ENCODE data around the gene CARNS1.
A peak's percentile ranks its signal among the peaks of the same experiment; 100 is the strongest.

Gene CARNS1

DNA sequence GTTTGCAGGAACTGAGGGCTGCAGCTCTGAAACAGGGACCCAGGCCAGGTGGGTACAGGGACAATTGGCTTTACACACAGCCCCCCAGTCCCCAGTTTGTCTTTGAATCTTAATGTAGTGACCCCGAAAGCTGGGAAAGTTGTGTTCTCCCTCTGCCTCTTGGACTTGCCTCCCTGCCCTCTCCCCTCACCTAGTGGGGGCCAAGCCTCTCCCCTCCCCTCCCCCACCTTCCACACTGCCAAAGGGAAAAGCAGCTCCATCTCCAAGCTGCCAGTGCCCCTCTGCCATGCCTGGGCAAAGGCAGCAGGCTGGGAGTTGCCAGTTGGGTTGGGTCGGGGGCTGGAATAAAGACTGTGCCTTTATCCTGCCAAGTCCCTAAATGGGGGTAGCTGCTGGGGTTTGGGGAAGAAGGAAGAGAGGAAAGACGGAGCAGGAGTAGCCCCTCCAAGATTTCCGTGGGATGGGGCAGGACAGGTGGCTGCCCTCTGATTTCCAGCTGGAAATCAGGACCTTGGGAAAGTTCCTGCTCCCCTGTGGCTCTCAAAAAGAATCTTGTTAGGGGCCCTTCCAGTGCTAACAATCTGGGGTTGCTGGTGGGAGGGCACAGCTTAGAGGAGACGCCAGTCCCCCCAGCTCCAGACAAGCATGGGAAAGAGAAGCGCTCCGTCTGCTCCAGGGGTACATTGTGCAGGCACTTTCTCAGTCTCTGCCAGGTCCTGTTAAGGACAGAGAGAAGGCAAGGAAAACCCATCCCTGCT lies 39.2 kb upstream of the CARNS1 start:
- DNase-seq, result no peak

DNA sequence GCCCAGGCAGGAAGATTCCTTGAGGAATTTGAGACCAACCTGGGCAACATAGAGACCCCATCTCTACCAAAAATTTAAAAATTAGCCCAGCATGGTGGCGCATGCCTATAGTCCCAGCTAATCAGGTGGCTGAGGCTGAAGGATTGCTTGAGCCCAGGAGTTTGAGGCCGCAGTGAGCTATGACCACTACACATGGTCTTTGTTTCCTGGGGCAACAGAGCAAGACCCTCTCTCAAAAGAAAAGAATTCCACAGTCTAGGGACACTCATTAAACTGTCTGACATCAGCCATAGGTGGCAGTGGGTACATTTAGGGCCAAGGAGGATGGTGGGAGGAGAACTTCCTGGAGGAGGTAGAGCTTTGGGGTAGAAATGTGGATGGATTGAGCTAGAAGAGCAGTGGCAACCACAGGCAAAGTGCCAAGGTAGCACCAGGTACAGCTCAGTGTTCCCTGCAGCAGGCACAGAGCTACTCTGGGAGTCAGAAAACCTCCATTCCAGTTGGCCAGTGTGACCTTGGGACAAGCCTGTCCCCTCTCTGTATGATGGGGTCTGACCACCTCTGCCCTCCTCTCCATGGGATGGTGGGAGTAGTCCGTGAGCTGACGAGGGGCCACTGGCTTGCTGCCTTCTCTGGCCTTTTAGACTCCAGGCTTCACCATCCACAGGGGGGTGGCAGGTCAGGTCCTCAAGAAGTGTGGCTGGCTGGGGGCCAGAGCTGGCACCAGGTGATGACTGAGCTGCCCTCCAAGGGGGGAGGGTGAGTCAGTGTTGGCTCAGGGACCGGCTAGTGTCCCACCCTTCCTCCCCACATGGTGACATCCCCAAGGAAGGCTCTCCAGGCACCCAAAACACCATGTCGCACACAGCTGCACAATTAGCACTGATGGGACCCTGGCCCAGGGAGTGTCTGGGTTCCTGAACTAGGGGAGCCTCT lies 38.3 kb upstream of the CARNS1 start:
- no peak for DNase-seq

DNA sequence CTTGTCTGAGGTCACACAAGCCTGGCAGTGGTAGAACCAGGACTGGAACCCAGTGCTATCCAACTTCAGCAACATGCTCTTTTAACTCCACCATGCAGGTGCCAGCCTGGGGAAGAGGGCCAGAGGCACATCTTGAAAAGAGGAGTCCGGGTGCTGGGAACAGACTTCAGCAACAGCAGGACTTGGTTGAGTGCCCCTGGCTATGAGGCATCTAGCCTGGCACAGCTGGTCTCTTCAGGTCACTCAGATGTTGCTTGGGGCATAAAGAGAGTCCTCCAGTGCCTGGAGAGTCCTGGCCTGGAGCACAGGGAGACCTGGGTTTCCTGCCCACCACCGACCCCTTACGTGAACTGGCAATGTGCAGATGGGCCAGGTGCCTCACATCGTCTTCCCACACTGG lies 36.9 kb upstream of the CARNS1 start:
- no peak for DNase-seq

DNA sequence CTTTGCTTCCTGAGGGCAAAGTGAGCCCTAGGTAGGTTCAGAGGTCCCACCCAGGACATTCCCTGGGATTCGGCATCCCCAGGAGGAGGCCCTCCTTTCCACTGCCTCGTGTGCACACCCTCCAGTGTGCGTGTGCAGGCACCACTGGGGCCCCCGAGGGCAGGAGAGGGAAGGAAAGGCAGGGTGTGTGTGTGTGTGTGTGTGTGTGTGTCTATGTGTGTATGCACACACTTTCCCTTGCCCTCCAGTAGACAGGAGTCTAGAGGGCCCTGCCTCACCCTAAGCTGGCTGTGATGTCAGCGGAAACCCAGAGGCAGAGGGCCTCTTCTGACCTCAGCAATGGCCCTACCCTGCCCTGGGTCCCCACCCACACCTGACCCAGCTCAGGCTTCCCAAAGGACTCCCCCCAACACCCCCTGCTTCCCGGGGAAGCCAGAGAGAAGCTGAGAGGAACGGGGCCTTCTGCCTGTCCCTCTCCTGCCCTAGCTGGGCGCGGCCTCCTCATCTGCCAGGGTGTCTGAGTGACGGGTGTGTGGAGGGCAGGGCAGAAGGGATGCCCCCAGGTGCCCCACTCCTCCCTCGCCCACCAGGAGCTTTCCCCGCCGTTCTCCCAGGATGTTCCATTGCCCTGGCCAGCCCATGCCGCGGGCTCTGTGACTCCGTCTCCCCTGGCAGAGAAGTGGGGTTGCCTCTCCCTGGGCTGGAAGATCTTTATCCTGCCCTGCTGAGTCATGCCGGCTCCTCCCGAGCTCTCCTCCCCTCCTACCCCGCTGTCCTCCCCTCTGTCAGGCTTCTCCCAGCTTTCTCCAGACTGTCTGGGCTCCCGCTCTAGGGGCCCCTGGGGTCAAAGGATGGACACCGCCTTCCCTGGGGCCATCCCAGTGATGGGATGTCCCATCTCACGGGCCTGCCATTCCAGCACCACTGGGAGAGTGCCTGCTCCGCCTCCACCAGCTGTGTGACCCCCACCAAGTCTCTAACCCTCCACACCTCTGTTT lies 36.1 kb upstream of the CARNS1 start:
- no peak for DNase-seq

DNA sequence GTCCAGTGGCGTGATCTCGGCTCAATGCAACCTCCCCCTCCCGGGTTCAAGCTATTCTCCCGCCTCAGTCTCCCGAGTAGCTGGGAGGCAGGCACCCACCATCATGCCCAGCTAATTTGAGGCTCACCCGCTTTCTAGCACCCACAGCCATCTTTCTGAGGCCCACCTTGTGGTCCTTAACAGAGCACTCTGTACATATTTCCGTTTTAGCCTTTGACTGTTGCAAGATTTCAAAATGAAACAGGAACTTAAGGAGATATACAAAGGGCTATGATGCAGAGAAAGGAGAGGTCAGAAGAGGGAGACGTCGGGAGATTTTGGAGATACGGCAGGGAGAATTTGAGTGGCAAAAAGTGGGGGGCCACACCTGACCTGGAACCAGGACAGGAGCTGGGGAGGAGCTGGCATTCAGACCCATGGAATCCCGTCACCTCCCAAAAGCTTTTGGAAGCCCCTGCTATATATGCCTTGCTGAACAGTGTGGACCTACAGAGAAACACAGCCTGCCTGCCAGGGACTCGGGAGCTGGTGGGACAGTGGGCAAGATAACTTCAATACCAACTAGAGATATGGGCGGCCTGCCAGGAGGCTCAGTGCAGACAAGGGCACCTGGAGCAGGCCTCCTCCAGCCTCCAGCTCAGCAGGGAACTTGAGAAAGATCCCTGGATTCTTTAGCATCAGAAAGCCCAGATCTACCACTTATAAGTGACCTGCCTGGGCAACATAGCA lies 34.1 kb upstream of the CARNS1 start:
- DNase-seq, result no peak

DNA sequence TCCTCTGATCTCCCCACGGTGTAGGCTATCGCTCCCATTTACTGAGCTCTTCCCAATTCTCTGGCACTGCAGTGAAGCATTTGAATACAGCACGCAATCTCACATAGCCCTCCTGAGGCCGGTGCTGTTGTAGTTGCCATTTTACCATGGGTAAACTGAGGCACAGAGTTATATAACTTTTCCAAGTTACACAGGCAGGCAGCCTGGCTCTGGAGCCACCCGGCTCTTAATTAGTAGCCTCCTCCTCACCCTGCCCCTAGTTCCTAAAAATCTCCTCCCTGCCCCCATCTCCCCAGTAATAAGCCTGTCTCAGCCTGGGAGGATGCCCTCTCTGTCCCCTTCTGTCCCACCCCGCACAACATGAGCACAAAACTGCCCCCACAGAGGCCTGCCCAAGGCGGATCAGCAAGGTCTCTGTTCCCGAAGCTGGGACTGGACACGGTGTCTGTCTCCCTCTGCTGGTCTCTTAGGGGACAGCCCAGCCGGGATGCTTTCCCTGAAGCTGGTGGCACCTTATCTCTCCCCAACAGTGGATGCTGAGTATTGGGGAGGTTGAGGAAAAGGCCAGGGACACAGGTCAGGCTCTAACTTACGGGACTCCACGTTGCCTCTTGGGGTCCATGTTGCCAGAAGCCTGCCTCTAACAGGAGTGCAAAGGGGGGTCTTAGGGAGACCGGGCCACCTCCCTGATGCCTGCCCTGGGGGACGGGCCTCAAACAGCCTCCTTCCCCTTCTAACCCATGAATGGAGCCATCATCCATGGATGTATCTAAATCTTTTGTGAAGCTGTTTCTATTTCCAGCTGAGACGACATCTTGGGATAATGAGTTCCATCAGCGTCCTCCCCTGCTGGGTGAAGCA lies 33.0 kb upstream of the CARNS1 start:
- DNase-seq, result peak; percentile 61 to 63

DNA sequence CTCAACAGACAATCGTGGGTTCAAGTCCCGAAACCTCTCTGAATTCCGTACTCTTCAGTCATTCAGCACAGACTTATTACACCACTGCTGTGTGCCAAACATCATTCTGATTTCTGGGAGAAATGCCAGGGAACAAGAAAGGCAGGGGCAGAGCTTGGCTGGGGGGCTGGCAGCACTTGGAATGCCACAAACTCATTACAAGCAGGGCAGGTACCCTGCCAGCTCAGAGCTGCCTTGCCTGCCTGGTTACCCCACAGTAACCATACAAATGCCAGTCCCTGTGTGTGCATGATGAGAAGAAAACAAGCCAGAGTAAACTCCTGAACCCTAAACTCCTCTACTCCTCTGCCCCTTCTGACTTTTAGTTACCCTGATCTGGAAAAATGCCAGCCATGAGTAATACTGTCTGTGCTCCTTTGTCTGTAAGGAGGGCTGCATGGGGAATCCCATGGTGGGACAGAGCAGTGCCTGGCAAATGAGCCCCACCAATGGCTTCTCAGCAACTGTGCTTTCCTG lies 30.6 kb upstream of the CARNS1 start:
- peak in 1 of 2 experiments; percentile 28 for DNase-seq

DNA sequence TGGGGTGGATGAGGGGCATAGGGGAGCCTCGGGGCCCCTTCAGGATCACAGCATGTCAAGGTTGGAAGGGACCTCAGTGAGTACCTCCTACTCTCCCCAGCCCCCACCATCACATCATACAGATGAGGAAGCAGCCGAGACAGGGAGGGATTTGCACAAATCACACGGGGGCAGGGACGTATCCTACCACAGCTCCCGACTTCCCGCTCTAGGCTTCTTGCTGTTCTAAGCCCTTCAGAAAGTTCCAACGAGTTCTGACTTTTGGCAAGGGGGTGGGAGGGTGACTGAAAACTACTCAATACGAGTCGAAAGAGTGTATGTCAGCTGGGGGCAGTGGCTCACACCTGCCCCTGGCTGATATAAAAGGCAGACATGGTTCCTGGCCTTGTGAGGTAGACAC lies 28.4 kb upstream of the CARNS1 start:
- DNase-seq, result no peak

DNA sequence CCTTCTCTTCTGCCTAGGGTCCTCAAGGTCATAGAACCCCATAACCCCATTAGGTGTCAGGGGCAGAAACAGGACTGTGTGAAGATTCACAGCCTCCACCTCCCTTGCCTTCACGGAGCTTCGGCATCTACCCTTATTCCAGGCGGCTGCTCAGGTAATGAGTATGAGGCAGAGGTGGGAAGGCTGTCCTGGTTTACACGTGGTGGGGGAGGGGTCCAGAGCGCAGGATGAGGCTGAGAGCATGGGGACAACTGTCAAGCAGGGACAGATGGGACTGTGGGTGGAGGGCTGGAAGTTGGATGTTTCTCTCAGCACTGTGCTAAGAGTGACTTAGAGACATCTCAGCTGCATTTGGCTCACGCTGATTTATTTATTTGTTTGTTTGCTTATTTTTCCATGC lies 28.0 kb upstream of the CARNS1 start:
- no peak for DNase-seq

DNA sequence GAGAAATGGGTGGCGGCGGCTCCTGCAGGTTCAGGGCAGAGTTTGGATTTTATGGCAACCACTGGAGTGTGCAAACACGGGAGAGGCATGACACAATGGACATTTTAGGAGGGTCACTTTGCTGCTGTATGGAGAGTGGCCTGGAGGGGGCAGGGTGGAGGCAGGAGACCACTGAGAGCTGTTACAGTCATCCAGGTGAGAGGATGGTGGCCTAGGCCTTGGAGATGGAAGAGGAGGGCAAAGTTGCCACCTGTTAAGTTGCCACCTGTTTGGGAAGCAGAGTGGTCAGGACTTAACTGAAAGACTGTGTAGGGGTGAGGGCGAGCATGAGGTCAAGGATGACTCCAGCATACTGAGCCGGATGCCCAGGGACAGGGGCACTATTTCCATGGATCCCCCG lies 26.0 kb upstream of the CARNS1 start:
- peak; percentile 23 to 25 for DNase-seq

DNA sequence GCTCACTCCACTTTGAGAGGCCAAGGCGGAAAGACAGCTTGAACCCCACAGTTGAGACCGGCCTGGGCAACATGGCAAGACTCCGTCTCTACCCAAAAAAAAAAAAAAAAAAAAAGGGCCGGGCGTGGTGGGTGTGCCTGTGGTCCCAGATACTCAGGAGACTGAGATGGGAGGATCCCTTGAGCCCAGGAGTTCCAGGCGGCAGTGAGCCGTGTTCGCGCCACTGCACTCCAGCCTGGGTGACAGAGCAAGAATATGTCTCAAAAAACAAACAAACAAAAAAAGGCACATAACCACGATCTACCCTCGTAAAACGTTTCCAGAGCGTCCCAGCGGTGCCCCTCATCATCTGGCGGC lies 24.6 kb upstream of the CARNS1 start:
- DNase-seq, result no peak

DNA sequence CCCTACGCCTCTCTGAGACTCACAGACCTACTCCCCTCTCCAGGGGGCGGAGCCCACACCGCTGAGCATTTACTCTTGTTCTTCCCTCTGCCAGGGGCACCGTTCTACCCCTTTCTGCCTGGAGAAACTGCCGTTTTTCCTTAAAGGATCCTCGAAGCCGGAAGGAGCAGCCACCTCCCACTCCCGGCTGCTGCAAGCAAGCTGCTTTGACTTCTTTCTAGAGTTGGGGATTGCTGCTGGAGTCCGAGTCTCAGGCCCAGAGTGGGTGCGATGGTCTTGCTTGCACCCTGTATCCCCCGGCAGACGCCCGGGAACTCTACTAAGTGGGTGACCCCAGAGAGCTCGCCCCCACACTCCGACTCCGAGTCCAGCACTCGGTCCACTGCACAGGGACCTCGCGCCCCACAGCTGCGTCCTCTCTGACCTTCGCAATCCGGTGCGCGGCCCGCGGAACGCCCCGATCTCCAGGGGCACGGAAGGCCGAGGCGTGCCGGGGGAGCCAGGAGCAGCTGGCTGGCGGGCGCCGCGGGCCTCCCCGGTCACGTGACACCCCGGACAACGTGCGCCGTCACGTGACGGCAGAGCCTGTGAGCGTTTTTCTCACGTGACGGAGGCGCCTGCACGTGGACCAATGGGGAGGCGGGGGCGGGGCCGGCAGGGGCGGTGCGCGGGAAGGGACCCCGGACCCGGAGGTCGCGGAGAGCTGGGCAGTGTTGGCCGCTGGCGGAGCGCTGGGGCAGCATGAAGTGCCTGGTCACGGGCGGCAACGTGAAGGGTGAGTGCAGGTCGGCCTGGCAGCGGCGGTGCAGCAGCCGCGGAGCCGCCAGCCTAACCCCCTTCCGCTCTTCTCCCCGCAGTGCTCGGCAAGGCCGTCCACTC lies 23.9 kb upstream of the CARNS1 start, which contains the start of gene RAD9A:
RAD9A (plus strand) TSS at position 683 of the 879 bp plus-strand sequence; CDS start at position 742, 59 bp downstream.
- DNase-seq, result peak; percentile 91 to 95

DNA sequence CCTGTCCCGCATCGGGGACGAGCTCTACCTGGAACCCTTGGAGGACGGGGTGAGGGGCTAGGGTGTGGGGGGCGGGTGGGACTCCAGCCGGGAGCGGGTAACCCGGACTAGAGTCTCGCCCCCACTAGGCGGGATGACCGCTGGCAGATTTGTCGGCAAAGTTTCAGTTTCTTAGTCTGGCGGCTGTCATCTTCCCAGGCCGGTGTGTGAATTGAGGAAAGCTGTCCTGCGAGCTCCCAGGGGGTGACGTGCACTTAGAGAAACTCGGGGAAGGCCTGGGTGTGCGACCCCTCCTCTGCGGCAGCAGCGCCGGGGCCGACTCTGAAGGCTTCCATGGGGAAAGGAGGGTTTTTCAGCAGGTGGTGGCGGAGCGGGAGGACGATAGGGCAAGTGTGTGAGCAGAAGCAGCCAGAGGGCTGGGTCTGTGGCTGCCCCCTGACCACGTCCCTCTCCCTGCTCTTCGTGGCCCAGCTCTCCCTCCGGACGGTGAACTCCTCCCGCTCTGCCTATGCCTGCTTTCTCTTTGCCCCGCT lies 23.2 kb upstream of the CARNS1 start:
- no peak for DNase-seq

DNA sequence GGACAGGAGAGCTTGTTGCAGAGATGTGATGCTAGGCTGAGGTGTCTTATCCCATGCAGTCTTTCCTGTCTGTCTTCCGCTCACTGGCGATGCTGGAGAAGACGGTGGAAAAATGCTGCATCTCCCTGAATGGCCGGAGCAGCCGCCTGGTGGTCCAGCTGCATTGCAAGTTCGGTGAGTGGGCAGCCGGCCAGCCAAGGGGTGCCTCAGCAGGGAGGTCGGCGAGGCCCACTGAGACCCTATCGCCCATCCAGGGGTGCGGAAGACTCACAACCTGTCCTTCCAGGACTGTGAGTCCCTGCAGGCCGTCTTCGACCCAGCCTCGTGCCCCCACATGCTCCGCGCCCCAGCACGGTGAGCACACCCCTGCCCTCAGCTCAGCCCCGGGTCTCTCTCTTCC lies 22.0 kb upstream of the CARNS1 start:
- no peak for DNase-seq

DNA sequence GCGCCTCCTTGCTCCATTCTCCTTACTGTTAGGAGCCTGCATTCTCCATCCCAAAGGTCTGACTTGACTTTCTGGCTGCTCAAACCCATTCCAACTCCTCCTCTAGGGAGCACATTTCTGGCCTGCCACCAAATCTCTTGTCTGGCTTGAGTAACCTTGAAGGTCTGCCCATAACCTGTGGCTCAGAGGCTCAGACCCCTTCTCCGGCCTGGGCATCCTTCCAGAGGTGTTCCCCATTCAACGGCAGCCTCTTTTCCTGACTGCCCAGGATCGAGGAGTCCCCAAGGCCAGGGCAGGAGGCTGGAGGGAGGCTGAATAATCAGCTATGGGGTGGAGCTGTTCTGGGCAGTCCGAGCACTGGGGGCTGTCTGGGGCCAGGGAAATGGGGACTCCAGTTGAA lies 21.5 kb upstream of the CARNS1 start:
- DNase-seq, result no peak

DNA sequence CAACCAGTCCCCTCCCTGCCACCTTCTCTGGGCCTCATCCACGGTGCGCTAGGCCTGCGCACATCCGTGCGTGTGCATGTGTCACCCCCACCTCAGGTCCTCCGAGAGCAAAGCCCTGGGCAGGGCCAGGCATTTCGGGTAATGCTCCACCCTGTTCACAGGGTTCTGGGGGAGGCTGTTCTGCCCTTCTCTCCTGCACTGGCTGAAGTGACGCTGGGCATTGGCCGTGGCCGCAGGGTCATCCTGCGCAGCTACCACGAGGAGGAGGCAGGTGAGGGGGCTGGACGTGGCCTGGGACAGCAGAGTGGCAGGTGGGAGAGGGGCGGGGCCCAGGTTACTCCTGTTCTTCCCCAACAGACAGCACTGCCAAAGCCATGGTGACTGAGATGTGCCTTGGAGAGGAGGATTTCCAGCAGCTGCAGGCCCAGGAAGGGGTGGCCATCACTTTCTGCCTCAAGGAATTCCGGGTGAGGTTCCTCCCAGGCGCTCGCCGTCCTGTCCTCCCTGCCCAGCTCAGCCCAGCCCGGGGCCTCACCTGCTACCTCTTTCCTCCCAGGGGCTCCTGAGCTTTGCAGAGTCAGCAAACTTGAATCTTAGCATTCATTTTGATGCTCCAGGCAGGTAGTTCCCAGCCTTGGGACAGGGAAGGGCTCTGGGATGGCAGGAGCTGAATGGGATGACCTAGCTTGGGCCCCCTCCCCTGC lies 19.8 kb upstream of the CARNS1 start:
- no peak for DNase-seq

DNA sequence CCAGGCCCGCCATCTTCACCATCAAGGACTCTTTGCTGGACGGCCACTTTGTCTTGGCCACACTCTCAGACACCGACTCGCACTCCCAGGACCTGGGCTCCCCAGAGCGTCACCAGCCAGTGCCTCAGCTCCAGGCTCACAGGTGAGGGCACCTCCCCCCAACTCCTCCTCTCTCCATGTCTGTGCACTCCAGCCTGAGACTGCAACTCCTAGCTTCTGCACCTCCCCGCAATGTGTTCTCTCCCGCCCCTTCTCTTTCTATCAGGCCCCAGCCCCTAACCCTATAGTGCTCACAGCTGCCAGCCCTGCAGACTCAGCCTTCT lies 19.3 kb upstream of the CARNS1 start:
- DNase-seq, result no peak

DNA sequence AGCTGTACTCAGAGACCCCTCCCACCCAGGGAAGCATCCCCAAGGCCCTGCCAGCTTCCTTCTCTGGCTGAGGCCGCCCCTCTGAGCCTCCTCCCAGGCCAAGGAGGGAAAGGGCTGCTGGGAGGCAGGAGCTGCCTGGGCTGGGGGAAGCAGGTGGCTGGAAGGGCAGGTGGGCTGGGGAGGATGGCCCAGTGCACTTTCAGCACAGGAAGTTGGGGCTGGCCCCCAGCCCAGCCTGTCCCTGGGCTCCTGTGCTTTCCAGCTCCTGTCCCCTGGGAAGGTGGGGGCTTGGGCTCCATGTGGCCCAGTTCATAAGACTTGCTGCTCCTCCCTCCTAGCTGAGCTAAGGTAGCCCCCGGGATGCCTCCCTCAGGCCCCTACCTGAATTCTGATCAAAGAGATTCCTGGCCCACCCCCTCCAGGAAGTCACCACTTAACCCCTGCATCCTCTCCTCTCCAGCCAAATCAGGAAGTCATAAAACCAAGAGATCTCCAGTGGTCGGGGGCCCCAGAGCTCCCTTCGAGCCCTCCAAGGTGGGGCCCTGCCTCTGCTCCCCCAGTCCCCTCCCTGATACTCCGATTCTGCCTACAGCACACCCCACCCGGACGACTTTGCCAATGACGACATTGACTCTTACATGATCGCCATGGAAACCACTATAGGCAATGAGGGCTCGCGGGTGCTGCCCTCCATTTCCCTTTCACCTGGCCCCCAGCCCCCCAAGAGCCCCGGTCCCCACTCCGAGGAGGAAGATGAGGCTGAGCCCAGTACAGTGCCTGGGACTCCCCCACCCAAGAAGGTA lies 18.7 kb upstream of the CARNS1 start:
- DNase-seq, result no peak

Data from NCI-H2081 (cell line).